Panc1 (cell line): Measurements from ENCODE around the gene CIBAR2. TPM values are rescaled to one million over a fixed set of nuclear protein-coding genes. Genes with fewer than 3 reads are reported as not detected.

Source experiments
- ATAC-seq: fragments of 200-7000 bp; cut with Tn5 transposase; 2 replicates; pipeline ENCODE4 v1.9.1; 2020; ENCODE audit warnings: mild to moderate bottlenecking, moderate library complexity
- BruUV-seq: library from RNA; stranded (reverse); fragments of 400-500 nt; replicated peaks from 2 replicates; lab custom pipeline; 2021; lab: Mats Ljungman, UMichigan
- CTCF ChIA-PET: fragments of 300-600 bp; sonication (Branson Sonifier 250); formaldehyde crosslinking; loops from one replicate; lab custom pipeline; 2022; ENCODE audit warnings: antibody characterized with exemption; lab: Charles Lee
- POLR2A ChIA-PET: fragments of 300-600 bp; sonication (Branson Sonifier 250); formaldehyde crosslinking; loops from one replicate; lab custom pipeline; 2022; ENCODE audit warnings: antibody characterized with exemption; lab: Charles Lee
- DNase-seq: peaks from one replicate; pipeline ENCODE4 v3.0.0-alpha.2; 2010; ENCODE audit warnings: low read depth, low spot score
- H3K27ac ChIP-seq: 2 replicates; pipeline ENCODE4 v1.5.1; 2011; ENCODE audit warnings: mild to moderate bottlenecking, low read length, inconsistent platforms
- H3K27me3 ChIP-seq: fragments of 200-500 bp; sonication (Bioruptor generic); 2 replicates; pipeline ENCODE4 v1.6.0; 2014; ENCODE audit warnings: low read length, inconsistent platforms; ENCODE audit not compliant: control insufficient read depth, insufficient read depth
- H3K36me3 ChIP-seq: fragments of 200-500 bp; sonication (Bioruptor generic); 2 replicates; pipeline ENCODE4 v1.5.1; 2014; ENCODE audit warnings: inconsistent platforms, mild to moderate bottlenecking, low read length, moderate library complexity; ENCODE audit not compliant: control insufficient read depth, insufficient read depth
- H3K4me1 ChIP-seq: 2 replicates; pipeline ENCODE4 v1.5.1; 2011; ENCODE audit warnings: inconsistent platforms, mild to moderate bottlenecking, low read length, moderate library complexity; ENCODE audit not compliant: control insufficient read depth, insufficient read depth
- H3K4me3 ChIP-seq, 2 experiments: 2 replicates each; pipeline ENCODE4 v1.5.1; 2011 to 2012; ENCODE audit warnings: low read depth in 2 of 2, low read length in 2 of 2, mild to moderate bottlenecking in 2 of 2, inconsistent platforms in 1 of 2, moderate library complexity in 1 of 2
- H3K9me3 ChIP-seq: fragments of 200-500 bp; sonication (Bioruptor generic); 2 replicates; pipeline ENCODE4 v1.5.1; 2014; ENCODE audit warnings: low read depth, mild to moderate bottlenecking, inconsistent platforms, low read length, moderate library complexity; ENCODE audit not compliant: control insufficient read depth, insufficient read depth
- POLR2AphosphoS5 ChIP-seq: IDR thresholded peaks from 2 replicates; pipeline ENCODE4 v1.6.1; 2012; ENCODE audit warnings: mild to moderate bottlenecking, low read depth, low read length, moderate library complexity
- SIN3A ChIP-seq: IDR thresholded peaks from 2 replicates; pipeline ENCODE4 v1.6.1; 2012; ENCODE audit warnings: low read depth, mild to moderate bottlenecking, low read length, moderate library complexity, borderline replicate concordance; ENCODE audit not compliant: insufficient read depth
- TCF7L2 ChIP-seq: IDR thresholded peaks from 2 replicates; pipeline ENCODE4 v1.6.1; 2011; ENCODE audit warnings: mild to moderate bottlenecking, low read depth, low read length, inconsistent platforms
- in situ Hi-C: cut with HindIII; loops from 2 replicates; pipeline ENCODE4 v1.10.0; 2016; ENCODE audit warnings: low sequenced_read_pairs, low pct_unique_long_range_greater_than_20kb
- intact Hi-C: fragments of 100-400 bp; cut with micrococcal nuclease; formaldehyde crosslinking; loops from one replicate; pipeline ENCODE4 v1.10.0; 2022; ENCODE audit not compliant: unreplicated experiment
- total RNA-seq: library from RNA; stranded (reverse); gene quantifications from one replicate; pipeline ENCODE4 v1.2.1, GENCODE V29; 2021; ENCODE audit not compliant: unreplicated experiment
- TF ChIP-seq, protein P1 (sequence below): fragments of 450-650 bp; IDR thresholded peaks from 2 replicates; pipeline ENCODE4 v1.5.1; 2017; ENCODE audit warnings: mild to moderate bottlenecking
- TF ChIP-seq, protein P2 (sequence below), 2 experiments: IDR thresholded peaks; 2 replicates each; pipeline ENCODE4 v1.6.1; 2011 to 2012; ENCODE audit warnings: low read depth in 2 of 2, control low read depth in 1 of 2, low read length in 1 of 2, mild to moderate bottlenecking in 1 of 2, moderate library complexity in 1 of 2; ENCODE audit not compliant: insufficient read depth in 1 of 2

Gene CIBAR2
- total RNA-seq, 1 experiment from 2014 or later = not detected

DNA sequence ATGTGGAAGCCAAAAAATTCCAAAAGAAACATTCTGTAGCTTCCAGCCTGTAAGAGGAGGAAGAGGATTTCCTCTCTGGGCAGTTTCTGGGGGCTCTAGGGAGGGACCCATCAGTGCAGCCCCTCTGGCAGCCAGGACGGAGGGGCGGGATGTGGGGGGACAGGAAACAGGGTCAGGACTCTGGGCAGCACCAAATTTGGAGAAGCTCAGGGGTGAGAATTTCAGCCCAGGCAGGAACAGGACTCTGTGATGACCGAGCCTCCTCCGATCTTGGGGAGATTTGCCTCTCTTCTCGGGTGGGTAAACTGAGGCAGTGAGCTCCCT is 18.4 kb upstream of the CIBAR2 start (continued):
- TF ChIP-seq POLR2AphosphoS5 = no peak

DNA sequence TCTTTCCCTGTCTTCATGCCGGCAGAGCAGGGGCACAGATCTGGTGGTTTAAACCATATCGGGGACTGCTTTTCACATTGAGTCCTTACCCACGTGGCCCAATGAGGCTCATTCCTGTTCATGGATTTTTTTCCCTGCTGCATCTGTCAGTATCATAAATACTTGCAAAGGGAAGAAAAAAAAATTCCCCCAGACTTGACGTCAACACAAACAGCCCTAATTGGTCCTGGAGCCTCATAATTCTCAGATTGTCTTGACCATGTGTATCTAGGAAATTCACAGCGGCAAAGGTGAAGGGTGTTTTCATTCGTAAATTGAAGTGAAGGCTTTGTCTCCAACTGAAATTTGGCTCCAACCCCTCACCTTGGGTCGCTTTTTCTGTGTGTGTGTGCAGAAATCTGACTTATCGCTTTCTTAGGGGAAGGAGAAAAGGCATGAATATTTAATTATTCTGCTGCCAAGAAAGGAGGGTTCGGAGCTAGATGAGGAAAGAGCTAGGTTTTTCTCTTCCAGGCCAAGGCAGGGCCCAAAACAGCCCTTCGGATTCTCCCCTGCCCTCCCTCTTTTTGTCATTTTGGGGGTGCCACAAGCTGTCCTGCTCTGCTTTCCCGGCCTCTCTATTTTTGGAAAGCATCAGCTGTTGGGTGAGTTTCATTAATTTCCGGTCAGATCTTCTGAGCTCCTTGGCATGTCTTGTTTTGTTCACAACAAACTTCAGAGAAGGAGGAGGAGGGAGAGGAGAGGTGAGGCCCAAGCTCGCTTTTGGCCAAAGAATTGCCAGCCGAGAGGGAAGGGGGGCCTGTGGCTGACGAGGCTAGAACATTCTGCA is 17.8 kb upstream of the CIBAR2 start:
- DNase-seq (no peak), ATAC-seq (no peak)
- intact Hi-C loops = no loop called here
- POLR2A ChIA-PET = interaction anchor here (0.6 kb wide), 1 partner anchor 49 kb away, joined by 9 read pairs; no protein-coding TSS in a partner anchor
- H3K4me1 ChIP-seq = peaks cover 15% of the 10 kb centered on the region
- CTCF ChIA-PET = no interaction called here
- TF ChIP-seq SIN3A = no peak
- TF ChIP-seq, protein P1, sequence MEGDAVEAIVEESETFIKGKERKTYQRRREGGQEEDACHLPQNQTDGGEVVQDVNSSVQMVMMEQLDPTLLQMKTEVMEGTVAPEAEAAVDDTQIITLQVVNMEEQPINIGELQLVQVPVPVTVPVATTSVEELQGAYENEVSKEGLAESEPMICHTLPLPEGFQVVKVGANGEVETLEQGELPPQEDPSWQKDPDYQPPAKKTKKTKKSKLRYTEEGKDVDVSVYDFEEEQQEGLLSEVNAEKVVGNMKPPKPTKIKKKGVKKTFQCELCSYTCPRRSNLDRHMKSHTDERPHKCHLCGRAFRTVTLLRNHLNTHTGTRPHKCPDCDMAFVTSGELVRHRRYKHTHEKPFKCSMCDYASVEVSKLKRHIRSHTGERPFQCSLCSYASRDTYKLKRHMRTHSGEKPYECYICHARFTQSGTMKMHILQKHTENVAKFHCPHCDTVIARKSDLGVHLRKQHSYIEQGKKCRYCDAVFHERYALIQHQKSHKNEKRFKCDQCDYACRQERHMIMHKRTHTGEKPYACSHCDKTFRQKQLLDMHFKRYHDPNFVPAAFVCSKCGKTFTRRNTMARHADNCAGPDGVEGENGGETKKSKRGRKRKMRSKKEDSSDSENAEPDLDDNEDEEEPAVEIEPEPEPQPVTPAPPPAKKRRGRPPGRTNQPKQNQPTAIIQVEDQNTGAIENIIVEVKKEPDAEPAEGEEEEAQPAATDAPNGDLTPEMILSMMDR = no peak
- TF ChIP-seq, protein P2, sequence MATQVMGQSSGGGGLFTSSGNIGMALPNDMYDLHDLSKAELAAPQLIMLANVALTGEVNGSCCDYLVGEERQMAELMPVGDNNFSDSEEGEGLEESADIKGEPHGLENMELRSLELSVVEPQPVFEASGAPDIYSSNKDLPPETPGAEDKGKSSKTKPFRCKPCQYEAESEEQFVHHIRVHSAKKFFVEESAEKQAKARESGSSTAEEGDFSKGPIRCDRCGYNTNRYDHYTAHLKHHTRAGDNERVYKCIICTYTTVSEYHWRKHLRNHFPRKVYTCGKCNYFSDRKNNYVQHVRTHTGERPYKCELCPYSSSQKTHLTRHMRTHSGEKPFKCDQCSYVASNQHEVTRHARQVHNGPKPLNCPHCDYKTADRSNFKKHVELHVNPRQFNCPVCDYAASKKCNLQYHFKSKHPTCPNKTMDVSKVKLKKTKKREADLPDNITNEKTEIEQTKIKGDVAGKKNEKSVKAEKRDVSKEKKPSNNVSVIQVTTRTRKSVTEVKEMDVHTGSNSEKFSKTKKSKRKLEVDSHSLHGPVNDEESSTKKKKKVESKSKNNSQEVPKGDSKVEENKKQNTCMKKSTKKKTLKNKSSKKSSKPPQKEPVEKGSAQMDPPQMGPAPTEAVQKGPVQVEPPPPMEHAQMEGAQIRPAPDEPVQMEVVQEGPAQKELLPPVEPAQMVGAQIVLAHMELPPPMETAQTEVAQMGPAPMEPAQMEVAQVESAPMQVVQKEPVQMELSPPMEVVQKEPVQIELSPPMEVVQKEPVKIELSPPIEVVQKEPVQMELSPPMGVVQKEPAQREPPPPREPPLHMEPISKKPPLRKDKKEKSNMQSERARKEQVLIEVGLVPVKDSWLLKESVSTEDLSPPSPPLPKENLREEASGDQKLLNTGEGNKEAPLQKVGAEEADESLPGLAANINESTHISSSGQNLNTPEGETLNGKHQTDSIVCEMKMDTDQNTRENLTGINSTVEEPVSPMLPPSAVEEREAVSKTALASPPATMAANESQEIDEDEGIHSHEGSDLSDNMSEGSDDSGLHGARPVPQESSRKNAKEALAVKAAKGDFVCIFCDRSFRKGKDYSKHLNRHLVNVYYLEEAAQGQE (IDR thresholded peaks at IDR 0.05; ENCODE audit: insufficient read depth in 1 of 2, low read depth in 2 of 2, low read length in 1 of 2) = no peak
- TF ChIP-seq TCF7L2 = no peak
- no peak overlapping the region for H3K27ac ChIP-seq
- H3K4me3 ChIP-seq = no peak overlapping the region
- BruUV-seq = no TSS peak
- no peaks in the 10 kb centered on the region for H3K27me3 ChIP-seq
- no peaks in the 10 kb centered on the region for H3K36me3 ChIP-seq
- H3K9me3 ChIP-seq = no peaks in the 10 kb centered on the region
- in situ Hi-C loops = no loop called here

DNA sequence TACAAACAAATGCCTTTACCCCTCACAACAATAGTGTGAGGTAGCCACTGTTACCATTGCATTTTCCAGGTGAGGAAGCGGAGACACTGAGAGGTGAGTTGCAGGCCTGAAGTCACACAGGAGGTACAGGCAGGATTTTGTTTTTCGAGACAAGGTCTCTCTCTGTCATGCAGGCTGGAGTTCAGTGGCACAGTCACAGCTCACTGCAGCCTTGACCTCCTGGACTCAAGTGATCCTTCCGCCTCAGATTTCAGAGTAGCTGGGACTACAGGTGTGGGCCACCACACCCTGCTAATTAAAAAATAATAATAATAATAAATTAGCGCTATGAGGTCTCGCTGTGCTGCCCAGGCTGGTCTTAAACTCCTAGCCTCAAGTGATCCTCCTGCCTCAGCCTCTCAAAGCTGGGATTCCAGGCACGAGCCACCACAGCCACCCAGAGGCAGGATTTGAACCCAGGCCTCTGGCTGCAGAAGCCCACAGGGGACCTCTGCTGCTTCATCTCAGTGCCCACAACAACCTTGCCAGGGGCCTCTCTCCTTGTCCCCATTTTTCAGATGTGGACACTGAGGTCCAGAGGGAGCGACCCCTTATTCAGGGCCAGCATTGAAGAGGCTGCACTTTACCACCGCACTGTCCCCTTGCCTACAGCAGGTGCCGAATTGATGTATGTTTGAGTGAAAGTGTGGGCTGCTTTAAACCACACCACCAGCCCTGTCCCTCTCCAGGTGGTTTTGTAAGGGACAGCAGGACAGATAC is 16.0 kb upstream of the CIBAR2 start:
- in situ Hi-C loops = no loop called here
- Histone ChIP-seq H3K27ac (no peak overlapping the region), H3K27me3 (no peaks in the 10 kb centered on the region), H3K9me3 (no peaks in the 10 kb centered on the region), H3K4me3 (no peak overlapping the region), H3K4me1 (peaks cover 15% of the 10 kb centered on the region), H3K36me3 (no peaks in the 10 kb centered on the region)
- intact Hi-C loops = no loop called here
- POLR2A ChIA-PET = no interaction called here
- no peak for ATAC-seq
- CTCF ChIA-PET = no interaction called here
- no peak for DNase-seq
- no peak for TF ChIP-seq TCF7L2
- TF ChIP-seq, protein P1 = no peak
- TF ChIP-seq SIN3A = no peak
- no peak for TF ChIP-seq POLR2AphosphoS5
- TF ChIP-seq, protein P2 (IDR thresholded peaks at IDR 0.05; ENCODE audit: insufficient read depth in 1 of 2, low read depth in 2 of 2, low read length in 1 of 2) = no peak
- BruUV-seq = no TSS peak
